Mucosa of gallbladder (tissue), 1 donor: ENCODE measurements around the gene MBD1. TPM values are rescaled to one million over a fixed set of nuclear protein-coding genes. Genes with fewer than 3 reads are reported as not detected.
"Not testable (repeated sequence)": the region's sequence is repeated elsewhere in the genome, so short reads cannot be mapped to it uniquely, and the experiment has no call there.

Experiments used
- DNase-seq: peaks from one replicate; pipeline ENCODE4 v3.0.0-alpha.2; 2020; ENCODE audit warnings: low spot score
- total RNA-seq: library from RNA; stranded (reverse); gene quantifications from one replicate; pipeline ENCODE4 v1.2.1, GENCODE V29; 2021
- donor health status: DM: no; HTN: no; CAD: no.

The MBD1 gene
- total RNA-seq, 1 donor from 2014 or later, result 86.7 TPM

- DNase-seq, result no peak
Observed at GRCh38 chr18:50273203-50274043, 7.9 kb downstream of the MBD1 start.

- DNase-seq, result no peak
Observed at GRCh38 chr18:50272568-50272967, 8.8 kb downstream of the MBD1 start.

- DNase-seq, result peak; percentile 83
Observed at GRCh38 chr18:50268022-50268747, 13.1 kb downstream of the MBD1 start.

- peak; percentile 92 for DNase-seq
Observed at GRCh38 chr18:50266248-50266704, 15.0 kb downstream of the MBD1 start, which contains the start of gene CFAP53. Gene CFAP53, minus strand, starts transcription at chr18:50266495. Its CDS starts 91 bp downstream, at chr18:50266404.

GRCh38 chr18:50262977-50263376 lies 18.3 kb downstream of the MBD1 start:
- DNase-seq, result no peak

GRCh38 chr18:50250935-50251334 lies 30.4 kb downstream of the MBD1 start:
- DNase-seq, result no peak

- DNase-seq, result no peak
Observed at GRCh38 chr18:50249576-50249975, 31.7 kb downstream of the MBD1 start.

- DNase-seq, result no peak
Observed at GRCh38 chr18:50247561-50247960, 33.8 kb downstream of the MBD1 start.

- DNase-seq, result not testable (repeated sequence)
Observed at GRCh38 chr18:50241768-50242167, 39.6 kb downstream of the MBD1 start.

GRCh38 chr18:50240080-50240563 lies 41.2 kb downstream of the MBD1 start:
- DNase-seq, result peak; percentile 16

GRCh38 chr18:50232419-50232818 lies 48.9 kb downstream of the MBD1 start:
- DNase-seq, result no peak

- DNase-seq, result no peak
Observed at GRCh38 chr18:50231621-50232020, 49.7 kb downstream of the MBD1 start.

GRCh38 chr18:50220249-50220648 lies 61.1 kb downstream of the MBD1 start:
- not testable (repeated sequence) for DNase-seq

Other genes starting within 250 kb of the MBD1 start
- 63.1 TPM for gene MYO5B, start 86.4 kb downstream of the MBD1 start, total RNA-seq
- 1.5 TPM for gene CFAP53, start 15.0 kb downstream of the MBD1 start, total RNA-seq
- gene CXXC1, start 6.2 kb upstream of the MBD1 start, total RNA-seq, result 92.2 TPM
- 0.55 TPM for gene SKA1, start 93.5 kb upstream of the MBD1 start, total RNA-seq